Transverse colon (tissue), 4 donors: ENCODE data around the gene SECTM1. TPM values are rescaled to one million over a fixed set of nuclear protein-coding genes. Genes with fewer than 3 reads are reported as not detected.
A peak's percentile ranks its signal among the peaks of the same experiment; 100 is the strongest.

Experiments used
- DNase-seq: peaks from one replicate; pipeline ENCODE4 v3.0.0-alpha.2; 2019
- H3K27ac ChIP-seq, 4 donors: fragments of 200-600 bp; sonication (generic); 2 replicates each; pipeline ENCODE4 v1.5.1; 2016 to 2018; ENCODE audit warnings: inconsistent platforms in 4 of 4
- H3K27me3 ChIP-seq: fragments of 200-600 bp; sonication (generic); 2 replicates; pipeline ENCODE4 v1.5.1; 2017; ENCODE audit warnings: inconsistent platforms
- H3K36me3 ChIP-seq, 4 donors: fragments of 200-600 bp; sonication (generic); 2 replicates each; pipeline ENCODE4 v1.5.1; 2017 to 2019; ENCODE audit warnings: inconsistent platforms in 4 of 4
- H3K4me1 ChIP-seq, 4 donors: fragments of 200-600 bp; sonication (generic); 2 replicates each; pipeline ENCODE4 v1.5.1; 2017 to 2020; ENCODE audit warnings: inconsistent platforms in 4 of 4
- H3K4me3 ChIP-seq, 4 donors: fragments of 200-600 bp; sonication (generic); 1 replicate in 1 of 4; 2 replicates in 3 of 4; pipeline versions ENCODE4 v1.5.1 to v1.6.1; 2017 to 2019; ENCODE audit warnings: inconsistent platforms in 4 of 4
- H3K9me3 ChIP-seq, 2 donors: fragments of 200-600 bp; sonication (generic); 2 replicates each; pipeline ENCODE4 v1.5.1; 2017 to 2019; ENCODE audit warnings: inconsistent platforms in 2 of 2
- EP300 ChIP-seq: sonication (generic); formaldehyde crosslinking; IDR thresholded peaks from one replicate; pipeline ENCODE4 v1.6.1; 2017; ENCODE audit warnings: antibody characterized with exemption, low read depth
- POLR2A ChIP-seq: fragments of 450-650 bp; IDR thresholded peaks from one replicate; pipeline ENCODE4 v1.6.1; 2016; ENCODE audit warnings: antibody characterized with exemption, mild to moderate bottlenecking, moderate library complexity
- POLR2AphosphoS5 ChIP-seq, 3 donors: sonication (generic); formaldehyde crosslinking; IDR thresholded peaks; one replicate each; pipeline ENCODE4 v1.6.1; 2016; ENCODE audit warnings: antibody characterized with exemption in 3 of 3
- WGBS, 2 donors: methylation state at CpG; one replicate each; pipeline ENCODE4 v1.1.5; 2018; ENCODE audit warnings: low coverage in 1 of 2; 5-methylcytosine and 5-hydroxymethylcytosine counted together
- in situ Hi-C, 4 donors: fragments of 200-750 bp; cut with MboI; loops; one replicate each; pipeline versions ENCODE4 v1.15.0 to v1.15.1; 2017; ENCODE audit warnings: low sequenced_read_pairs in 3 of 4, low pct_ligation_motif_present in 1 of 4, low pct_unique_long_range_greater_than_20kb in 1 of 4
- intact Hi-C: fragments of 100-400 bp; cut with DNase I; formaldehyde crosslinking; loops from one replicate; pipeline ENCODE4 v1.15.1; 2023; ENCODE audit warnings: low total_unique reads
- total RNA-seq, 4 donors: library from RNA; depleted of rRNA; stranded (reverse); fragments of >200 nt; gene quantifications; one replicate each; pipeline ENCODE4 v1.1.0, GENCODE V29; 2016
- TF ChIP-seq, protein P1 (sequence below), 5 experiments: fragments of 200-600 bp in 3 of 5; fragments of 450-650 bp in 2 of 5; sonication (generic) in 3 of 5; IDR thresholded peaks; 1 replicate in 2 of 5; 2 replicates in 3 of 5; pipeline ENCODE4 v1.5.1; 2016 to 2017; ENCODE audit warnings: antibody characterized with exemption in 5 of 5, inconsistent platforms in 3 of 5, mild to moderate bottlenecking in 2 of 5, moderate library complexity in 1 of 5

Gene SECTM1
- total RNA-seq, 4 donors from 2014 or later: 5.8 to 127 (median 107) TPM

DNA sequence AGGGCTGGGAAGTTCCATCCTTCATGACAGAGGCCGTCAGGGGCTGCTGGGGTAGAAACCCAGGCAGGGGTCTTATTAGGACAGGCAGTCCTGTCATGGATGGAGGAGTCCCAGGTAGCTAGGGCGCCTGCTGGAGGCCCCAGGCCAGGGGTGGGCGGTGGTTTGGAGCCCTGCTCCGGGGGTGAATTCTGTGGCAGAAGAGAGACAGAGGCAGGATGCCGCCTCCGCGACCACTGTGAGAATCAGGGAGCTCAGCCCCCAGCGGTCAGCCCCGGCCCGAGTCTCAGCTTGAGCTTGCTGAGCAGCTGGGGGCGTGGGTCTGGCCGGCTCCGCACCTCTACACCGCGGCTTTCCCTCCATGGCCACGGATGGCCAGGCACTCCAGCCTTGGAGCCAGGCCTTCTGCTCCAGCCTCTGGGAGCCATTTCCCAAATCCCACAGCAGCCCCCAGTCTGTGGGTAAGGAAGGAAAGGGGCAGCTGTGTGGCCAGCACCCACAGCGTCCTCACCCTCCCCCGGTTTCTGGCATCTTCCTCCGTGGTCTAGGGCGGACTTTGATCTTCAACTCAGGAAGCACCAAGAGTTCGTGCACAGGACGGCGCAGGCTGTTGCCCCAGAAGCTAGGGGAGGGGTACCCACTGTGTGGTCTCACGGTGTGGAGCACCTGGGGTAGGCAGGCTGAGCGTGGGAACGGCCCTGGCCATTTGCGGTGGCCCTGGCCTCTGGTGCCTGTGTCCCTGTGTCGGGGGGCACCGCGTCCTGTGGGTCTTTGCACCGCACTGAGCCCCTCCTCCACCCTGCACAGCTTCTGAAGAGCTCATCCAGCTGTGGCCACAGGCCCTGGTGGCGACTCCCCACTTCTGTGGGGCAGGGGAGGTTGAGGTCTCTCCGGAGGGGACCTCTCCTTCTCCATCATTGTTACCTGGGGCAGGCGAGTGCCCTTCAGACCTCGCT, 30.3 kb downstream of the SECTM1 start:
- WGBS, 2 donors: 74 to 76% methylated on average over 3 to 32 of the region's 35 CpGs
- no peaks in the 10 kb centered on the region for H3K9me3 ChIP-seq
- in situ Hi-C loops: no loop called here
- peak overlapping the region in 1 of 4 donors; percentile 12 for H3K27ac ChIP-seq
- no peak for TF ChIP-seq EP300
- TF ChIP-seq, protein P1, sequence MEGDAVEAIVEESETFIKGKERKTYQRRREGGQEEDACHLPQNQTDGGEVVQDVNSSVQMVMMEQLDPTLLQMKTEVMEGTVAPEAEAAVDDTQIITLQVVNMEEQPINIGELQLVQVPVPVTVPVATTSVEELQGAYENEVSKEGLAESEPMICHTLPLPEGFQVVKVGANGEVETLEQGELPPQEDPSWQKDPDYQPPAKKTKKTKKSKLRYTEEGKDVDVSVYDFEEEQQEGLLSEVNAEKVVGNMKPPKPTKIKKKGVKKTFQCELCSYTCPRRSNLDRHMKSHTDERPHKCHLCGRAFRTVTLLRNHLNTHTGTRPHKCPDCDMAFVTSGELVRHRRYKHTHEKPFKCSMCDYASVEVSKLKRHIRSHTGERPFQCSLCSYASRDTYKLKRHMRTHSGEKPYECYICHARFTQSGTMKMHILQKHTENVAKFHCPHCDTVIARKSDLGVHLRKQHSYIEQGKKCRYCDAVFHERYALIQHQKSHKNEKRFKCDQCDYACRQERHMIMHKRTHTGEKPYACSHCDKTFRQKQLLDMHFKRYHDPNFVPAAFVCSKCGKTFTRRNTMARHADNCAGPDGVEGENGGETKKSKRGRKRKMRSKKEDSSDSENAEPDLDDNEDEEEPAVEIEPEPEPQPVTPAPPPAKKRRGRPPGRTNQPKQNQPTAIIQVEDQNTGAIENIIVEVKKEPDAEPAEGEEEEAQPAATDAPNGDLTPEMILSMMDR (IDR thresholded peaks at IDR 0.05): no peak
- no peak for TF ChIP-seq POLR2A
- no peak for TF ChIP-seq POLR2AphosphoS5 (IDR thresholded peaks at IDR 0.05)
- H3K36me3 ChIP-seq: no peaks in the 10 kb centered on the region
- H3K4me1 ChIP-seq: peaks cover 10 to 17% (median 12%) of the 10 kb centered on the region in 4 donors
- intact Hi-C loops: no loop called here
- no peaks in the 10 kb centered on the region for H3K27me3 ChIP-seq
- no peak for DNase-seq
- H3K4me3 ChIP-seq: no peak overlapping the region

DNA sequence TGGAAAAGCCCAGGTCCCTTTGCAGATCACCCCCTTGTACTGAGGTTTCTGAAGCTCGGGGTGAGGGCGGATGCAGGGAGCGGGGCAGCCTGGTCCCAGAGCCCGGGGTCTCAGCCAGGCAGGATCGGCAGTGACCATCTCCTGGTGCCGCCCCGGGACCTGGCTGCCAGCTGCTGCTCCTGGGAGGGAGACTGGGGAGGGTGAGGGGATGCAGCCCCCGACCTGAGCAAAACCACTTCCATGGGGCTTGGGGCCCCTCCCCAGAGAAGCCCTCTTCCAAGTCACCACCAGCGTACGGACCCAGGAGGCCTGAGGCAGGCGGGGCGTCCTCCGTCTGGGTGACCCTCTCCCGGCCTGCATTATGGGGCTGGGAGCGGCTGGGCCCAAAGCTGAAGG, 31.0 kb downstream of the SECTM1 start:
- Histone ChIP-seq H3K9me3 (no peaks in the 10 kb centered on the region), H3K4me1 (peaks cover 12 to 22% (median 19%) of the 10 kb centered on the region in 4 donors), H3K4me3 (no peak overlapping the region), H3K27ac (peak overlapping the region in 3 of 4 donors; percentile 5 to 12 (median 8)), H3K36me3 (no peaks in the 10 kb centered on the region), H3K27me3 (no peaks in the 10 kb centered on the region)
- no peak for TF ChIP-seq EP300
- TF ChIP-seq, protein P1 (IDR thresholded peaks at IDR 0.05): no peak
- no peak for TF ChIP-seq POLR2A
- TF ChIP-seq POLR2AphosphoS5 (IDR thresholded peaks at IDR 0.05): no peak
- WGBS, 2 donors: 82% methylated on average over 7 of the region's 15 CpGs; no CpG with 5 or more reads in 1 of the 2 donors
- DNase-seq: no peak
- intact Hi-C loops (no loop called here), in situ Hi-C loops (no loop called here)

DNA sequence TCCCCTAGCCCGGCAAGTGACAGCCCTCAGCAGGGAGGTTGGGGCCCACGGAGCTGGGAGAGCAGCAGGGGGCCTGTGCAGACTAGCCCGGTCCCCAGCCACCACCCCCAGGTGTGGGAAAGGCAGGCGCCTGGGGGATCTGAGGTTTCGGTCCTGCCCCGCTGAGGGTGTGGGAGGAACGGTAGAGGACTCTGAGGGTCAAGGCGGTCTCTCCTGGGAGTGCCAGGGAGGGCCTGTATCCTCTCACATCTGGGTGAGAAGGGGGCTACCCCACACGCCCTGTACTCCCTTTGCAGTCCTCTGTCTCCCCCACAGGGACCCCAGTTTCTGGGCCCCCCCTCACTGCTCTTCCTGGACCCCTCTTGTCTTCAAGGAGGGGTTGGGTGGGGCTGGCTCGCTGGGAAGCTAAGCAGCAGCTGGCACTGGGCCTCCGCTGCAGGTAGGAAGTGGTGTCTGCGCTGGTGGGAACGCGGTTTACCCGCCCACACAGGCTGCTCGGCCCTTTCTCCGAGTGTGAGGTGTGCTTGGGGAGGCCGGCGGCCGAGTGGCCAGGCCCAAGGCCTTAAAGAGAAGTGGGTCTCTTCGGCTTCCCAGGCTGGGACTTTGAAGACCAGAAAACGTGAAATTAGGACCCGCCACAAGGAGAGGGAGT, 31.5 kb downstream of the SECTM1 start:
- TF ChIP-seq EP300: no peak
- TF ChIP-seq POLR2AphosphoS5 (IDR thresholded peaks at IDR 0.05): no peak
- TF ChIP-seq, protein P1 (IDR thresholded peaks at IDR 0.05): no peak
- TF ChIP-seq POLR2A: no peak
- intact Hi-C loops (no loop called here), in situ Hi-C loops (no loop called here)
- peak; percentile 47 for DNase-seq
- no peaks in the 10 kb centered on the region for H3K27me3 ChIP-seq
- peaks cover 17 to 28% (median 24%) of the 10 kb centered on the region in 4 donors for H3K4me1 ChIP-seq
- no peak overlapping the region for H3K4me3 ChIP-seq
- H3K36me3 ChIP-seq: no peaks in the 10 kb centered on the region
- peak overlapping the region in 2 of 4 donors; percentile 5 to 12 for H3K27ac ChIP-seq
- no peaks in the 10 kb centered on the region for H3K9me3 ChIP-seq
- 73% methylated on average over 22 of the region's 23 CpGs; no CpG with 5 or more reads in 1 of the 2 donors for WGBS, 2 donors

DNA sequence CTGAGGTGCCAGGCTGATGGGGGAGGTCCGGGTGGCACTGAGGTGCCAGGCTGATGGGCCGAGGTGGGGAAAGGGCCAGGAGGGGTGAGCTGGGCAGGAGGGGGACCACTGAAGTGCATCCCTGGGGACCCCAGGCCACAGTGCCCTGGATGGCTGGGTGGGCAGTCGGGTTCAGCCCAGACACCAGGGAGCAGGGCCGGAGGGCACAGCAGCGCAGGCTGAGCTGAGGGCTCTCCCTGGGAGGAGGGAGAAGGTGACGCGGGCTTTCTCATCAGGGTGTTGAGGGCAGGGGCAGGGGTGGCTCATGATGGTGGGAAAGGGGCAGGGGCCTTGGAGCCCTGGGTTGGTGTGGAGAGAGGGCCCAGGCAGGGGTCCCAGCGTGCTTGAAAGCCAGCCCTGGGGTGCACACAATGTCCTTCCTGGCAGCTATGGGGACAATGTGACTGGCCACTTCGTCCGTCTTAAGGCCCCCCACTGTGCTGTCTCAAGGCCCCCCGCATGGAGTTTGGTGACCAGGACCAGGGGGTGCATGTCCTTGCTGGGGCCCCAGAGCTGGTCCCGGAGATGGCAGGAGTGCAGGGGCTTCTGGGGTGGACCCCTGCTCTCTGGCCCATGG, 32.2 kb downstream of the SECTM1 start:
- peaks cover 23 to 34% (median 31%) of the 10 kb centered on the region in 4 donors for H3K4me1 ChIP-seq
- DNase-seq: no peak
- intact Hi-C loops: no loop called here

More for the DNA sequence above, 32.2 kb downstream of the SECTM1 start:
- Histone ChIP-seq H3K36me3 (no peaks in the 10 kb centered on the region), H3K27ac (peak overlapping the region in 1 of 4 donors; percentile 12), H3K27me3 (no peaks in the 10 kb centered on the region), H3K4me3 (no peak overlapping the region), H3K9me3 (no peaks in the 10 kb centered on the region)
- TF ChIP-seq, protein P1 (IDR thresholded peaks at IDR 0.05): no peak
- no peak for TF ChIP-seq POLR2AphosphoS5 (IDR thresholded peaks at IDR 0.05)
- in situ Hi-C loops: no loop called here
- 87% methylated on average over 12 of the region's 12 CpGs; no CpG with 5 or more reads in 1 of the 2 donors for WGBS, 2 donors
